NCI-H1092 treated with DMSO at 0.1 percent for 48 hours (cell line): ENCODE data around the gene DPF1.
"Not testable (repeated sequence)": the region's sequence is repeated elsewhere in the genome, so short reads cannot be mapped to it uniquely, and the experiment has no call there.

ENCODE experiments used
- DNase-seq: peaks from one replicate; lab custom pipeline; 2025; lab: John Stamatoyannopoulos, UW

The DPF1 gene

DNA sequence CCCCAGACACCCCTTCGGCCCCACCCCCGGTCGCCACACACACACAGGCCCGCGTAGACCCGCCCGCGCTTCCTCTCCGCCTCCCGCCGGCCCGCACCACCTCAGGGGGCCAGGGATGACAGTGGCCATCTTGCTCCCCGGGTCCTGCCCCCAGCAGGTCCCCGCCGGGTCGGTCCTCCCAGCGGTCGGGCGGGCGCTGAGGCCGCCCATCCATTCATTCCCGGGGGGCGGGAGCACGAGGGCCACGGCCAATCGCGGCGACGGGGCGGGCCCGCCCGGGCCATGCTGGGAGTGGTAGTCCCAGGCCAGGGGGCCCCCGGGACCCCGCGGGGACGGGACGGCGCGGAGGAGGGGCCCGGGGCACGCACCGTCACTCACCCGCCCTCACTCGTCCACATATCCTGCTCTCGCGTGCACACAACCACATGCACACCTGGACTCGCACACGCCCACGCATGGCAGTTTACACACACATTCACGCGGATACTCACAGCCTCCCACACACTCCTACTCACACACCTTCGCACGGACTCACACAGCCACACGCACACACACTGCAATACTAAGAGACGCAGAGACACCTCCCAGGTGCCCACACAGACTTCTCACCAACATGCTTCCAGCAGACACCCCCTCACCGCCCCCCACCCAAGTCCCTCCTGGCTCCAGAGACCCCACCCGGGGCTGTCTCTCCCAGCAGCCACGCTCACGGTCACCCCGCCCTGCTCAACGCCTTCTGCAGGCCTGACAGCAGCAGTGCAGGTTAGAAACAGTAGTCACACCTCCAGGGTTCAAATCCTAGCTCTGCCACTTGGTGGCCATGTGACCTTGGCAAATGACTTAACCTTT is at the start of gene DPF1:
DPF1 (minus strand) TSS at position 209 of the 849 bp plus-strand sequence; CDS start at position 129, 80 bp downstream.
- DNase-seq = peak; percentile 31

DNA sequence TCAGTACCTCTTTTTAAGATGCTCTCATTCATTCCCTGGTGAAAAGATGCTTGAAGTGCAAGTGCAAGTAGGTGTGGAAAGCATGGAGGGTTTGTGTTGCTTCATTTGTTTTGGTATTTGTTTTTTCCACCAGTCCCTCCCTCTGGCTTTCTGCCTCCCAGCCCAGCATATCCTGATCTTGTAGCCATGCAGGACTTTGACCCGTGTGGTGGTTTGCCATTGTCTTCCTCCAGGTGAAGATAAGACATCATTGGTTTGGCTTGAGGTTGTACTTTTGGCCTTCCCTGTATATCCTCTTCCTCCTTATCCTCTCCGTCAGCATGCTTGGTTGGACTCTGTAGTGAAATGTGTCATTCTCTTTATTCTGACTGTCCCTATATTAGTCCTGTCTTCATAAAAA is 49.5 kb upstream of the DPF1 start:
- no peak for DNase-seq

GRCh38 chr19:38270587-38271167 is 46.7 kb upstream of the DPF1 start:
- DNase-seq = no peak

DNA sequence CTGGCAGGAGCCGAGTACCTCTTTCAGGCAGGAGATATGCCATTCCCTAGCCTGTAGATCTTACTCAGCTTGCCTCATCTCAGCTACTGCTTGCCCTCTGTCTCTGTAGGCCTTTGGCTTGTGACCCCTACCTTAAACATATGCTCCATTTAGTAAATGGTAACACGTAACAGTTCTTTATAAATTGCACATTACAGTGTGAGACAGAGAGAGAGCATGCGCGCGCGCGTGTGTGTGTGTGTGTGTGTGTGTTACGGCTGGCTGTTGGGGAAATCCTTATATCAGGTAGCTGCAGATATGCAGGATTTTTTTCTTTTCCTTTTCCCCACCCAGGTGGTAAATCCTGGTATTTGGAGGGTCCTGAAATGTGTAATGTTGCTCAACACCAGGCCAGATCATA is 44.5 kb upstream of the DPF1 start:
- no peak for DNase-seq

DNA sequence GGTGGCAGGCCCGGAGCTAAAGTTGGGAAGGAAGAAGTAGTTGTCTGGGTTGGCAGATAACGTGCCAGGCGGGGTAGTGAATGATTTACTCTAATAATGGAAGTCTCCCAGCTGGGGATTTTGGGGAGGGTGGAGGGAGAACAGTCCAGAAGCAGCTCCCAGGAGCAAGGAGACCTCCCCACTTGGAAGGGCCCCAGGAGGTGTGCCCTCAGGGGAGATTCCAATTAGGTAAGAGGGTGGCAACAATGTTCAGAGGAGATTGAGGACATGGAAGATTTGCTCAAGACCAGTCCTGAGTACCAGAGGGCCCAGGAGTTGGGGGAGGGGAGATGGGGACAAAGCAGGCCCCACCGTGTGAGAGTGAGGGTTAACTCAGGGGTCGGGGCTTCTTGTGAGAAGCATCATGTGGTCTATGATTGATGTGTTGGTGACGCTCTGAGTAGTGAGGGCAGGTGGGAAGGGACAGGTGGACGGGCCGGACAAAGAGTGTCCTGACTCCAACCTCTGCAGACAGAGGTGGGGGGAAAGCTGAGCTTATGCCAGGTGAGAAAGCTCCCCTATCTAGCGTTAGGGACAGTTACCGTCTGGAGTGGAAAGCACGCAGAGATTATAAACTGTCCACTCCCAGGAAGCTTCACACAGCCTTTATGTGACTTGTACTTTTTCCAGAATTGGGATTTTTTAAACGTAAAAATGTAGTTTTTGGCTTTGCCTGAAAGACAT is 43.9 kb upstream of the DPF1 start:
- DNase-seq = no peak

- DNase-seq = no peak
Observed at GRCh38 chr19:38266981-38267597, 43.1 kb upstream of the DPF1 start.

DNA sequence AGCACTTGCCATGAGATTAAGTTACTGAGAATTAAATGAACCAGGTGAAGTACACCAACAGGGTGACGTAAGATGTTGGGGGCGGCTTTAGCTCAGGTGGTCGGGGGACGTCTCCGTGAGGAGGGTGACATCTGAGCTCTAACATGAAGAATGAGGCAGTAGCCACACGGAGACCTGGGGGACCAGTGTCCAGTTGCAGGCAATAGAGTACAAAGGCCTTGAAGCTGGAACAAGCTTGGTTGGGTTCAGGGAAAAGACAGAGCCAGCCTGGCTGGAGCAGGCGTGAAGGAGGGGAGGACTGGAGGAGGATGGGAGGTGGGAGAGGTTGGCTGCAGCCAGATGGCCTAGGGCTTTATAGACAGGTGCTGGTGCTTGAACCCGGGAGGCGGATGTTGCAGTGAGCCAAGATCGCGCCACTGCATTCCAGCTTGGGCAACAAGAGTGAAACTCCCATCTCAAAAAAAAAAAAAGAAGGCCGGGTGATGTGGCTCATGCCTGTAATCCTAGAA is 42.0 kb upstream of the DPF1 start:
- DNase-seq = no peak

DNA sequence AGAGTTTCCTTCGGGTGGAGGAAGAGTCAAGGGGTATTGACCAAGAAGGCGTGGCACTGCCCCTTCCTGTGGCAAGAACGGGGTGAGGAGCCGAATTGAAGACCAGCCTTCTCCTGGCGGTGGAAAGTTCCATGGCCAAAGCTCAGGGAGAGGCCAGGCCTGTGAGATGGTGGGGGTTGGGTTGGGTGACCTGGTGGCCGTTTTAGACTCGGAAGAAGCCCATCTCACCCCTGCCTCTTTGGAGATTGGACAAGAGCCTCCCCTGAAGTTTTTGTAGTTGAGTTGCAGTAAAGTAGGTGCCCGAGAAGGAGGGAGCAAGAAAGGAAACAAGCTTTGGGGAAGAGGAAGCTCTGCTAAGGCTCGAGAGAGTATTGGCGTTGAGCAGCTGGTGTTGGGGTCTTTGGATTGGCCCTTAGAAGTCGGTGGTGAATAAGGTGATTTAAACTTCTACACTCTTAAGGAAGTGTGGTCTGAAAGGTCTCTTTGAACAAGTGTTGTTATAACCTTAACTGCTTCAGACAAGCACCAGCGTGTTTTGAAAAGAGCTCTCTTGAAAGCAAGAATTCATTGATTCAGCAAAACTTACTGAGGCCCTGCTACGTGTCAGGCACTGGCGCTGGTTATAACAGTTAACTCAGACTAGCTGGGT is 41.3 kb upstream of the DPF1 start:
- DNase-seq = no peak

DNA sequence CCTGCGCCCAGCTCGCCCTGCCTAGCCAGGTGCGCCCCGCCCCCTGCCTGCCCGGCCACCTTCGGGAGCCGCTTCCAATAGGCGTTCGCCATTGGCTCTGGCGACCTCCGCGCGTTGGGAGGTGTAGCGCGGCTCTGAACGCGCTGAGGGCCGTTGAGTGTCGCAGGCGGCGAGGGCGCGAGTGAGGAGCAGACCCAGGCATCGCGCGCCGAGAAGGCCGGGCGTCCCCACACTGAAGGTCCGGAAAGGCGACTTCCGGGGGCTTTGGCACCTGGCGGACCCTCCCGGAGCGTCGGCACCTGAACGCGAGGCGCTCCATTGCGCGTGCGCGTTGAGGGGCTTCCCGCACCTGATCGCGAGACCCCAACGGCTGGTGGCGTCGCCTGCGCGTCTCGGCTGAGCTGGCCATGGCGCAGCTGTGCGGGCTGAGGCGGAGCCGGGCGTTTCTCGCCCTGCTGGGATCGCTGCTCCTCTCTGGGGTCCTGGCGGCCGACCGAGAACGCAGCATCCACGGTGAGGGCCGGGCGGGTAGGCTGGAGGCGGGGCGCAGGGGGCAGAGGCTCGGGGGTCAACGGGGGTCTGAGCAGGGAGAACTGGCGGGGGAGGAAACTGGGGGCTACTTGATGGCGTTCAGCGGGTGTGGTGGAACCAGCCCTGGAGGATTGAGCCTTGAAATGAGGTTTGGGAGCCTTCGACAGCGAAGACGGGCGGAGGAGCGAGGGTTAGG is 40.6 kb upstream of the DPF1 start, which contains the start of gene SPINT2:
SPINT2 (plus strand) TSS at position 88 of the 727 bp plus-strand sequence; CDS start at position 408, 320 bp downstream.
- DNase-seq = peak; percentile 47

GRCh38 chr19:38263689-38264485 is 39.9 kb upstream of the DPF1 start:
- peak; percentile 48 for DNase-seq

GRCh38 chr19:38262585-38263268 is 38.7 kb upstream of the DPF1 start:
- DNase-seq = no peak

GRCh38 chr19:38261942-38262341 is 37.9 kb upstream of the DPF1 start:
- DNase-seq = not testable (repeated sequence)

DNA sequence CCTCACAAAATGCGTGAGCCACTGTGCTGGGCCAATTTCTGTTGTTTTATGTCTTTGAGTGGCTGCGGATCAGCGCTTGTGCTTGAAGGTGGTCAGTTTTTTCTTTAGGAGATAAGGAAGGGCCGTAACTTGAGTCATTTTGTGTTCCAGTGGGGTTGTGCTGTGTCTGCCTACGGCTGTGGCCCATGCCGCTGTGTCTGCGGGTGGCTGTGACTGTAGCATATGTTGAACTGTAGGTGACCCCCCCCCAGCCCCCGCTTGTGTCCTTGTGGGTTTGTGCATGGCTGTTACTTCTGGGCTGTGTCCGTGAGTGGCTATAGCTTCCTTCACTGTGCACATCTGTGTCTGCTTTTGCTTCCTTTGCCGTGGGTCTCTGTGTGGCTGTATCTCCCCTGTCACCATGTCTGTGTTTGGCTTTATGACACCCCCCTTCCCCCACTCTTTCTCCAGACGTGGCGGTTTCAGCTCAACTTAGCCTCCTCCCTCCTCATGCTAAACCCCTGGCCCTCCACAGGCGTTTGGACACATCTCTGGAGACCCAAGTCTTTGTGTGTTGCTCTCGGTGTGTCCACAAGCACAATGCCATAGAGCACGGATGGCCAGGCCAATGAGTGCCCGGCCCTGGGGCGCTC is 31.5 kb upstream of the DPF1 start:
- DNase-seq = no peak

GRCh38 chr19:38253788-38254187 is 29.8 kb upstream of the DPF1 start:
- no peak for DNase-seq

GRCh38 chr19:38252941-38253691 is 29.1 kb upstream of the DPF1 start:
- DNase-seq = no peak

GRCh38 chr19:38252385-38252784 is 28.4 kb upstream of the DPF1 start:
- no peak for DNase-seq

GRCh38 chr19:38251564-38252051 is 27.6 kb upstream of the DPF1 start:
- no peak for DNase-seq
